Glomerular endothelial cell (primary cell): ENCODE measurements around the gene RELB. TPM values are rescaled to one million over a fixed set of nuclear protein-coding genes. Genes with fewer than 3 reads are reported as not detected.

Source experiments
- DNase-seq: peaks from one replicate; pipeline ENCODE4 v3.0.0-alpha.2; 2011; ENCODE audit warnings: low read depth, low spot score; ENCODE audit errors: extremely low read depth
- total RNA-seq: library from RNA; depleted of rRNA; stranded (reverse); fragments of >200 nt; gene quantifications from 2 replicates; pipeline ENCODE4 v1.2.3, GENCODE V29; 2015

Gene RELB
- total RNA-seq, 1 donor from 2014 or later, result 46.9 TPM

DNA sequence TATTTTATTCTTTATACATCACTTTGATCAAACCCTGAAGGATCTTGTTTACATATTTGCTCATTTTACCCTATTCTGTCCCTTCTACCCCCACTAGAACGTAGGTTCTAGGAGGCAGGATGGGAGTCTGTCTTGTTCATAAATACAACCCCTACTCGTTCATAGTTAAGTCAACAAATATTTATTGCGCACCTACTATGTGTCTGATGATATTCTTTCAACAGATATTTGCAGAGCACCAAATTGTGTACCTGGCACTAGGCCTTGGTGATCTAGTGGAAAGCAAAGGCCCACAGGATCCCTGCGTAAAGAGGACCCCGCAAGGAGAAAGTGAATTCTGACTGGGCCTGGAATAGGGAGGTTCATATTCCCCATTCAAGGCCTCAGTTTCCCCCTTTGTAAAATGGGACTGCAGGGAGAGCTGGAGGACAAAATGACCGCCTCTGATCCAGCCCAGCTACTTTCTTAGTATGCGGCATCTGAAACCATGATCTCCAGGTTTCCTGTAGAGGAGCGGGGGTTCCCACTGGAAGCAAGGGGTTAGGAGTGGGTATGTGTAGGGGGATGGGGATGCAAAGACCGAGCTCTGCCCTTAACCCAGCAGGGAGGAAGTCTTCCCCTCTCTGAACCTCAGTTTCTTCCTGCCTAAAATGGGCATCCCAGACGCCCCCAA is 77.3 kb downstream of the RELB start:
- no peak for DNase-seq

DNA sequence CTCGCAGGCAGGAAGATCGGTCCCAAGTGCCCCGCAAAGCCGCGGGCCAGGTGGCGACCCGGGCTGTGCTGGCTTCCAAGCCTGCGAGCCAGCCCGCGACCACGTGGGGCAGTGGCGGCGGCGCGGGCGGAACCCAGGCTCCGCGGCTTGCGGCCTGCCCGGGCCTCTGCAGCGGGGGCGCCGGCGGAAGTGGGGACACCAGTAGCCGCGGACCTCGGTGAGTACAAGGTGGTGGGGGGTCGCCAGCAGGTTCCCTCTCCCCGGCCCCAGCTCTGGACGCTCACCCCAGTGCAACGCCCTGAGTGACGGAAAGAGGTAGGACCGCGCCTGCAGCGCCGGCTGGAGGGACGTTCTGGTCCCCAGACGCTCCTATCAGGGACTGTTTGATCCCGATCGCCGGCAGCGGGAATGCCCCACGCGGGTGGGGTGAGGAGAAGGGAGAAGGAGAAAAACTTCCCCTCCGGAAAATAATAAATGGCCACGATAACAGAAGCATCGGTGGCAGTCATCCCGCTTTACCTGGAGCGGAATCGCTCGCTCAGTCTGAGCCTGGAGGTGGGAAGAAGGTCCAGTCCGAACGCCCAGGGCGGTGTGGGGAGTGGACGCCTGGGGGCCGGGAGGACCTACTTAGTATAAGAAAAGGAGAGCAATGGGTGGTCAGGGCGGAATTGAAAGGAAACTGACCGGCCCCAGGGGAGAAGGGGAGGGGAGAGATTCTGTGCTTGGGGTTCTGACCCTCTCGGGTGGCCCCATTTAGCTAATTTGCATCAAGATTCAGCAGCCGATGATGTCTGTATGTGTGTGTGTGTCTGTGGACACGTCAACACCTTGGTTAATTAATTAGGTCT is 78.0 kb downstream of the RELB start, which contains the start of gene GEMIN7:
GEMIN7 (plus strand) TSS at position 198 of the 848 bp plus-strand sequence. CDS start 10,855 bp downstream, outside the sequence.
- no peak for DNase-seq

DNA sequence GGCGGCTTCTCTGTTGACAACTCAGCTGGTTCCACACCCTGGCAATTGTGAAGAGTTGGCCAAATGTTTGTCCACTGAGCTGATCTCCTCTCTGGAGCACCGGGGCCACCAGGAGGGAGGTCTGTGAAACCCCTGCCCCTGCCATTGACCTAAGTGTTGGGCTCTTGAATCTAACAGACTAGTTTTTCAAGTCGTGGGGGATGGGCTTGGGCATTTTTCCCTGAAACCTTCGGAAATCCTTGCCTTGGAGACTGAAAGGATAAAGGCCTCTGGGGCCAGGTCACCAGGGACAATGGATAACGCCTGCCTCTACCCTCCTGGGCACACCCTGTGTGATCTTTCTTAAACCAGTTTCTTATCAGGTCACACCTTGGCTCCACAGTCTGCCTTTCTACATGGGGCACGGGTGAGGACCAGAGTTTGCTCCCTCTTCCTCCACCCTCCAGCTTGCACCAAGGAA is 78.7 kb downstream of the RELB start:
- DNase-seq, result no peak

DNA sequence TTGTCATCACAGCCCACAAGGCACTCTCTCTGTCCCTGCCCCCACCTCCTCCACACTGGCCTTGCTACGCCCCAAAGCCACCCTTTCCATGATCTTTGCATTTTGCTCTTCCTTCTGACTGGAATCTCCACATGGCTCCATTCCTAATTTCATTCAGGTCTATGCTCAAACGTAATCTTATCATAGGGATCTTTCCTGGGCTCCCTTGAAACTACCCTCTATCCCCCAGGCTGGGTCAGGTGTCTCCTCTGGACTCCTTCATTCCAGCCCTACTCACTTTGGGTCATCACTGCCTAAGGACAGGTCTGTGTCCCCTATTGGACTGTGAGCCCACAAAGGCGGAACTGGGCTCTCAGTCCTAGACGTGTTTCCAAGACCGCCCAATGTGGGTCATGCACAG is 80.9 kb downstream of the RELB start:
- DNase-seq, result no peak

DNA sequence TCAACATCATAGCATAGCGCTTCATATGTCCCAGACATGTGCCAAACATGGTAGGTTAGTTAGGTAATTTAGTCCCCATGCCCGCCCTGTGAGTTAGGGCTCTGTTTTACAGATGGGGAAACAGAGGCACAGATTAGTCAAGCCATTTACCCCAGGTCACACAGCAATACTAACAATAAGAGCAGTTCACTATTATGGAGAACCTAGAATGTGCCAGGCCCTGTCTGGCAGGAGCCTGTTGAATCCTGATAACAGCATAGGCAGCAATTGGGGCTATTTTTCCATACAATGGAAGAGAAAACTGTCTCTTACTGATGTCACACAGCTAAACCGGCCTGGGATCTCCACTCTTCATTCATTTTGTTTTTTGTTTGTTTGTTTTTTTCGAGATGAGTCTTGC is 85.2 kb downstream of the RELB start:
- DNase-seq, result no peak

DNA sequence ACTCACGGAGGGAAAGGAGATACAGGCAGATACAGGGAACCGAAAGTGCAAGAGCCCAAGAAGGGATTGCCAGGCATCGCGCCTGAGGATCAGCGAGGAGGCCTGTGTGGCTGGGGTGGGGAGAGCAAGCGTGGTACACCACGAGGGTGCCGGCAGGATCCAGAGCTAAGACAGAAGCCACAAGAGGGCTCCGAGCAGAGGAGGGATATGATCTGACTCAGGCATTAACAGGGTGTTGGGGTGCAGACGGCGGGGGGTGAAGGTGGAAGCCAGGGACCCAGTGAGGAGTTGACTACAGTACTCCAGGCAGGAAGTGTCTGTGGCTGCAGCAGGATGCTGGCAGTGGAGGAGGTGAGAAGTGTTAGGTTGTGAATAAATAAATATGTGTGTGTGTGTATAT is 86.3 kb downstream of the RELB start:
- no peak for DNase-seq

Other genes with a start within 250 kb of the RELB start
- gene CBLC, start 223.6 kb upstream of the RELB start, total RNA-seq, result 1.1 TPM in 1 of 2 replicates, not detected in the other
- 57.0 and 78.9 TPM in 2 replicates for gene BCAM, start 192.4 kb upstream of the RELB start, total RNA-seq
- gene NECTIN2, start 155.2 kb upstream of the RELB start, total RNA-seq, result 292 and 342 TPM in 2 replicates
- 74.7 and 75.5 TPM in 2 replicates for gene TOMM40, start 110.2 kb upstream of the RELB start, total RNA-seq
- gene APOE, start 95.7 kb upstream of the RELB start, total RNA-seq, result 4.0 and 10.0 TPM in 2 replicates
- gene APOC1, start 86.9 kb upstream of the RELB start, total RNA-seq, result 0.44 and 2.3 TPM in 2 replicates
- not detected in 2 replicates for gene APOC4, start 59.2 kb upstream of the RELB start, total RNA-seq
- gene APOC2, start 55.4 kb upstream of the RELB start, total RNA-seq, result not detected in 2 replicates
- gene CLPTM1, start 46.1 kb upstream of the RELB start, total RNA-seq, result 87.7 and 119 TPM in 2 replicates
- 42.7 and 43.3 TPM in 2 replicates for gene CLASRP, start 37.6 kb downstream of the RELB start, total RNA-seq
- gene ZNF296, start 75.0 kb downstream of the RELB start, total RNA-seq, result 0.53 and 0.78 TPM in 2 replicates
- 33.6 and 45.6 TPM in 2 replicates for gene GEMIN7, start 77.8 kb downstream of the RELB start, total RNA-seq
- 39.6 and 44.7 TPM in 2 replicates for gene PPP1R37, start 91.7 kb downstream of the RELB start, total RNA-seq
- gene NKPD1, start 159.5 kb downstream of the RELB start, total RNA-seq, result 0.29 TPM in 2 replicates
- 19.4 and 25.3 TPM in 2 replicates for gene TRAPPC6A, start 176.8 kb downstream of the RELB start, total RNA-seq
- 15.6 and 21.3 TPM in 2 replicates for gene BLOC1S3, start 177.3 kb downstream of the RELB start, total RNA-seq
- 8.3 and 9.3 TPM in 2 replicates for gene EXOC3L2, start 243.9 kb downstream of the RELB start, total RNA-seq
- 32.3 and 36.6 TPM in 2 replicates for gene MARK4, start 249.8 kb downstream of the RELB start, total RNA-seq